HG02970 (cell line): ENCODE measurements around the gene NT5M.

ENCODE experiments used
- ATAC-seq: cut with Tn5 transposase; IDR thresholded peaks from one replicate; pipeline ENCODE4 v1.9.1; 2021; ENCODE audit warnings: mild to moderate bottlenecking, moderate library complexity, moderate number of reproducible peaks; ENCODE audit not compliant: unreplicated experiment, low FRiP score

NT5M gene

GRCh38 chr17:17341452-17341851 lies 38.3 kb downstream of the NT5M start:
- ATAC-seq: no peak

GRCh38 chr17:17342242-17342945 lies 39.2 kb downstream of the NT5M start:
- ATAC-seq: no peak

GRCh38 chr17:17343160-17343735 lies 40.1 kb downstream of the NT5M start:
- ATAC-seq: no peak

GRCh38 chr17:17343896-17344506 lies 40.8 kb downstream of the NT5M start:
- no peak for ATAC-seq

GRCh38 chr17:17344507-17345293 lies 41.5 kb downstream of the NT5M start:
- ATAC-seq: no peak

- no peak for ATAC-seq
Measured at GRCh38 chr17:17345294-17345597, 42.1 kb downstream of the NT5M start.

GRCh38 chr17:17345686-17346427 lies 42.7 kb downstream of the NT5M start:
- ATAC-seq: no peak

GRCh38 chr17:17346428-17347233 lies 43.5 kb downstream of the NT5M start:
- no peak for ATAC-seq

- ATAC-seq: no peak
Measured at GRCh38 chr17:17347234-17347955, 44.2 kb downstream of the NT5M start.

GRCh38 chr17:17347956-17348871 lies 45.0 kb downstream of the NT5M start:
- ATAC-seq: no peak

- no peak for ATAC-seq
Measured at GRCh38 chr17:17348872-17349723, 45.9 kb downstream of the NT5M start.

GRCh38 chr17:17349724-17350106 lies 46.5 kb downstream of the NT5M start:
- no peak for ATAC-seq

GRCh38 chr17:17350491-17351355 lies 47.5 kb downstream of the NT5M start:
- ATAC-seq: no peak

- ATAC-seq: no peak
Measured at GRCh38 chr17:17351356-17351891, 48.3 kb downstream of the NT5M start.

- no peak for ATAC-seq
Measured at GRCh38 chr17:17351901-17352781, 49.0 kb downstream of the NT5M start.
